GM19099 (cell line): ENCODE data around the gene CRBN.
A peak's percentile ranks its signal among the peaks of the same experiment; 100 is the strongest.

Source experiments
- POLR2A ChIP-seq: IDR thresholded peaks from 3 replicates; pipeline ENCODE4 v1.6.1; 2011; ENCODE audit warnings: low read depth; ENCODE audit not compliant: insufficient read length; ENCODE audit errors: extremely low read depth

The CRBN gene

DNA sequence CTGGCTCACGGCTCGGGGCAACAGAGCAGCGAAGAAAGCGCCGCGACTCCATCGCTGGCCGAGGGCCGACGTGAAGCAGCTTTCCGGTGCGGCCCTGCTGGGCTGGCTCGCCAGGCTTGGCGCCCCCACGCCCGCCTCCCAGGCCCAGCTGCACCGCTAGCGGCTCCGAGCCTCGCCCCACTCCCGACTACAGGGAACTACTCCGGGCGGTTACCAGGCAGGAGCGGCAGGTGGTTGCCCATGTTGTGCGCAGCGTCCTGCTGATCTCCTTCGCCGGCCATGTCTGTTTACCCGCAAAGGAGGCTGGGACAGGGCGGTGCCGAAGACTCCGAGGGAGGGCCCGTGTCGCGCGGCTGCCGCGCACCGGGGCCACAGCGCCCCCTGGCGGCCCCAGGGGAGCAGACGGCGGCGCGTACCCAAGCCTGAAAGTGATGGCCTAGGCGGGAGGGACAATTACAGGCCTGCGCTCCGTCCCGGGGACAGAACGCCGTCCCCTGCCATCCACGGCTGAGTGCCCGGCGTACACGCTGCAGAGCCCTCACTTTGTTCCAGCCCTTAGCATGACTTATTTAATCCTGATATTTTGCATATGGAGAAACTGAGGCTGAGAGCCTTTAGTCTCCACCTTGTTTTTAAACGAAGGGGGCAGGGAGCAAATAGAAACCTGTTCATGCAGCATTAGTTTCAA lies at the start of gene CRBN:
CRBN (minus strand) TSS at position 285 of the 688 bp plus-strand sequence; CDS start at position 281, 4 bp downstream.
- TF ChIP-seq POLR2A, result peak; percentile 84

DNA sequence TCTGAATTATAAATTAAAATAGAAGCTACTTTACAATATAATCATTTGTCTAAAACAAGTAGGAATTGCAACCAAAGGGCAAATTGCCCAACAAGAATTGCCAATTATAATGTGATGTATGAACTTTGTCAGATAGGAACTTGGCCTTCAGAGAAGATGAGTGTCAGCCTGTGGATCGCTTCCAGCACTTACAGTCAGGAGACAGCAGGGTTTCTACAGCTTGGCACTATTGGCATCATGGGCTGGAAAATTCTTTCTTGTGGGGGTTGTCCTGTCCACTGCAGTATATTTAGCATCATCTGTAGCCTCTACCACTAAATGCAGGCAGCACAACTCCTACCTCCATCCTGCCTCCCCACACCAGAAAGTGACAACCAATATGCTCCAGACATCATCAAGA lies 48.1 kb upstream of the CRBN start:
- no peak for TF ChIP-seq POLR2A

DNA sequence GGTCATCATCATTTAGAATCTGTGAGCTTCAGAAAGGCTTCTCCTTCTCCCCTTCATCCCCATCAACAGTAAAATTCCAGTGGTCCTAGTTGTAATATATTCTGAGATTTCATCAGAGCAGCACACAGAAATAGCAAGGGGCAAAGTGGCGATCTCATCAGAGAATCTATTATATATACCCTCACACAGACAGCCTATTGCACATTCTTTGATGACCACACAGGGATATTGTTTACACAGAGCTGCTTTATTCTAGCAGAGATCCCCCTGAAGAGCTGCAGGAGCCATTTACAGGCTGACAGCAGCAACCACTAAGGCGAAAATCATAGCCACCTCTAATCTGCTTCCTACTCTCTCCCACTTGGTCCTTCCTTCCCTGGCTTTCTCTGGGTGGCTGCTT lies 42.0 kb upstream of the CRBN start:
- no peak for TF ChIP-seq POLR2A

DNA sequence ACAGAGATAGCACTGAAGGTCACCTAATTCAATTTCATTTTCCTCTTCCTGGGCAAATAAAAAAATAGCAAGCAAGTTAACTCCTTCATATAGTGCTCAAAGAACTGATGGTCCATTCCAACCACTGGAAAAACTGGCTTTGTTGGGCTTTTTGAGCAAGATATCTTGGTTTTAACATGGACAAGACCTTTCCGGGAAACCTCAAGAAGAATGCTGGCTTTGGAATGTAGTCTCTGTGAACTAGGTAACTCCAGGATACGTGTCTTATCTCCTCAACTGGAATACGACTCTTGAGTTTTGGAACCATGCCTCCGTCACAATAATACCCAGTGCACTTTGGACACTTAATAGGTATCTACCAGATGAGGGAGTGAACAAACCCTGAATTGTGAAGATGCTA lies 36.9 kb upstream of the CRBN start:
- no peak for TF ChIP-seq POLR2A

DNA sequence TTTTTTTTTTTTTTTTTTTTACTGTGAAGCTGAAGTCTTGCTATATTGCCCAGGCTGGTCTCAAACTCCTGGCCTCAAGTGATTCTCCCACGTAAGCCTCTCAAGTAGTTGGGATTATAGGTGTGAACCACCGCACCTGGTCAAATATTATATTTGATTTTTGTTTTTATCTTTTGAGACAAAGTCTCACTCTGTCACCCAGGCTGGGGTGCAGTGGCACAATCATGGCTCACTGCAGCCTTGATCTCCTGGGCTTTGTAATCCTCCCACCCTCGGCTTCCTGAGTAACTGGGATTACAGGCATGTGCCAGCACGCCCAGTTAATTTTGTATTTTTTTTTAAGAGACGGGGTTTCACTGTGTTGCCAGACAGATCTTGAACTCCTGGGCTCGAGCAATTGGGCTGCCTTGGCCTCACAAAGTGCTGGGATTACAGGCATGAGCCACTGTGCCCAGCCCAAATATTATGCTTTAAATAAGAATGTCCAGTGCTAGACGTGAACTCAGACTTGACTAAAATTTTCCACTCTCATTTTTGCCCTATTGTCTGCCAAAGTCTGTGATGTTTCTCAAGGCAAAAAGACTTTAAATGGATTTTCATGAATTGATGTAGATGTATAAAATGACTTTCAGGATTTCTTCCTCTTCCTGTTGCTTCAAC lies 33.4 kb upstream of the CRBN start:
- no peak for TF ChIP-seq POLR2A

DNA sequence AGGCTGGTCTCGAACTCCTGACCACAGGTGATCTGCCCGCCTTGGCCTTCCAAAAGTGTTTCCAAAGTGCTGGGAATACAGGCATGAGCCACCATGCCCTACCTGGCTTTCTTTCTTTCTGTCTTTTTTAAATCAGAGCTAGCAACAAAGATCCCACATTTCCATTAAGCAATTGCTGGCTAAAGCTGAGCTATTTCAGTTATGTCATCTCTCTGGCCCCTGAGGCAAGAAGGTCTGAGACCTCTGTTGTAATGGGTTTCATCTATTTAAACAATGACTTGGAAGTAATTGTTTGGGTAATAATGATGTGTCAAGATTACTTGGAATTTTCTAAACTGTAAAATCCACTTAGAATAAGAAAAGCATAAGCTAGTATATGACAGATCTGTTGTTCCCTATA lies 30.2 kb upstream of the CRBN start:
- no peak for TF ChIP-seq POLR2A

DNA sequence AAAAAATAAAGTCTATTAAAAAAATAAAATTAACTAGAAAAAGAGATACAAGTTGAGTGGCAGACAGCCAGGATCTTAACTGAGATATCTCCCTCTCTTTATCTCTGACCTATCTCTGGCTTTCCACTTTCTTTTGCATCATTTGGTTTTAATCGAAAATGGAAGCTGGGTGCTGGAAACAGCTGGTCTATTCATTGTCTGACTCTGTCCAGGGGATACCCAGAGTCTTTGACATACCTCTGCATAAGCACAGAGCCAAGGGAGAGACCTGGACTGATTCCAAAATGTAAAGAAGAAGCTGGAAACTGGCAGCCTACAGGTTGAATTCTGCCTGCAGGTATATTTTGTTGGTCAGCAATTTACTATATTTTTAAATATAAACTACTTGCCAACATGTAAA lies 29.6 kb upstream of the CRBN start:
- no peak for TF ChIP-seq POLR2A

DNA sequence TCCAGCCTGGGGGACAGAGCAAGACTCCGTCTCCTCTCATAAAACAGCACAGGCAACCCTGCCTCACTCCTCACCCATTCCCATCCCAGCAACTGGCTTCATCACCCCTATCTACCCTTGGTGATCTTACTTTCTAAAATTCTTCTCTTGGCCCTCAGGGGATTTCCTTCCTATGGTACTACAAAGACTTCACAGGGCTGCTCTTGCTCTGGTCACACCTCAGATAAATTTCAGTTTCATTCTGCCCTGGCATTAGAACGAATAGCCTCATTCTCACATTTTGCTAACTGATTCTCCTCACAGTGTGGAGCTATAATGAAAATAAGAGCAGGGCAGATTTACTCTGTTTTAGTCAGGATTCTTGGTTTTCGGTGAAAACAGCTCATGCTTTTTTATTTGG lies 22.1 kb upstream of the CRBN start:
- no peak for TF ChIP-seq POLR2A

DNA sequence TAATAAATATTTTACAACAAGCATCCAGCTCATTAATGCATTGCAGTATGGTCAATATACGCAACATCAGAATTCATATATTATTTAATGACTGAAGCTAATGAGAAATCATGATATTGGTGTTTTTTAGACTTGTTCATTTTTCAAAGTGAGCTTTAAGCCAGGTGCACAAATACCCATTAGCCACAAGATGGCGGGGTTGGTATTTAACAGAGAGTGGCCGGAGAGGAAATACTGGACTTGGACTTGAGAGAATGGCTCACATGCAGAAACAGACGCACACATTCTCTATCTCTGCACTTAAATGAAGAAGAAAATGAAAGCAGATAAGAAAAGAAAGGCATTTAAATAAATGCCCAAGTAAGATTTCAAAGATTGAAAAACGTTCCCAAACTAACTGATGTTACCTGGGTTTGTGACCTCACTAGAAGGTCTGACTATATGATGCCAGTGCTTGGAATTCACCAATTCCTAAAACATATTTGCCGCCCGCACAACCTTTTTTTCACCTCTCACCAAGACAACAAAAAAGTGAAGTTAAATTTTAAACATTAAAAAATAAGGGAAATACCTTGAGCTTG lies 21.2 kb upstream of the CRBN start:
- no peak for TF ChIP-seq POLR2A

DNA sequence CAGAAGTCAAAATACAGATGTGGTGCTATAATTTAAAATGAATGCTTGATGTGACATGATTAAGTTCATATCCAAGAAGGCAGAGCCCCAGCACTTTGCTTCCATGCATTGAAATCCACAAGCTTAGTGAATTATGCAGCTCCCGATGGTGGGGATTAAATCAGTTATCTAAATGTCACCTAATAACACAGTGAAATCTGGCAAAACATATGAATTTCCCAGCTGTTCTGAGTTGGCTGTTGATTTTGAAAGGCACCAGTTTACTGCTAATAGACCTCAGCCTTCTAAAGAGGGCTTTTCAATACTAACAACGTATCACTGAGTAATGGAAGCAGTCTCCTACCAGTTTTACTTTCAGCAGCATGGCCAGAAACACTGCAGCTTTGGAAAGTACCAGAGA lies 19.8 kb upstream of the CRBN start:
- TF ChIP-seq POLR2A, result no peak

DNA sequence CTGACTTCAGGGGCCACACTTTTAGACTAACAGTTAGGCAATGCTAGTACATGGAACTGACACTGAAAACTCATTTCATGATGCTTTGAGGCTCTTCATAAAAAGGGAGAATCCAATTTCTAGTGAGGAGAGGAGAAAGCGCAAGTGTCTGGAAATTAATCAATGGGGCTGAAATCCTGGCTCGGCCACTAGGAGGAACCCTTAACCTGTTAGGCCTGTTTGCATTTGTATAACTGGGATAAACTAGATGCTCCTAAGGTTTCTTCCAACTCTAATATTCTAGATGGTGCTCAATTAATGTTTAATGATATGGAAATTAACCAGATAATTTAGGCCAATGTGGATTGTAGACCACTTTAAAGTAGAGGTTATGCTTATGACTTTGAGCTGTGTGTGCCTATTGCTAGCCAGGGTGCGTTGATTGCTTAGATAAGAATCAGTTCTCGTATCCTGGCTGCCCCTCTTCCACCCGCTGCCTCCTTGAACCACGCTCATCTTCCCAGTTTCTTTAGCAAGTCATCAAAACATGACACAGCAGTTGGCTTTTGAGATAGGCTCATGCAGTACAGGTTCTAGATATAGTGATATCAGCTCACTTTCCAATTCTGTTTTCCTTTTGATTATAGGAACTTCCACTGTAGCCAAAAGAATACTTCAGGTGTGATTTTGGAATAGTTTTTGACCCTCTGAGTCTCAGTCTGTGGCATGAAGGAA lies 16.8 kb upstream of the CRBN start:
- no peak for TF ChIP-seq POLR2A

DNA sequence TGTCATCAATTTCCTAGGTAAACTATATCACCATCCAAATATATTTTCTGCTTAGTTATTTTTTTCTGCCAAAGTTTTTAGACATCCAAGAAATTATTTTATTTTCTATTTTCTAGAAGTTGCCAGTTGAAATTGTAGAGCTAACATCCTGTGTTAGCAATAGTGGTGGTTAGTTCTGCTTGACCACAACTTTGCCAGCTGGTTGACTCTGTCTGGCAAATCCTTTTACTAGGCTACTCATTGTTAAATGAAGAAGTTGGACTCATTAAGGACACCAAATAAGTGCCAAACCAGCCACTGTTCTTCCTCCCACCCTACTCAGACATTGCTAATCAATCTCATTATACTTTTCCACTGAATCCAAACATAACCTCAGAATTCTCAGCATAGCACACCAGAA lies 15.4 kb upstream of the CRBN start:
- TF ChIP-seq POLR2A, result no peak

DNA sequence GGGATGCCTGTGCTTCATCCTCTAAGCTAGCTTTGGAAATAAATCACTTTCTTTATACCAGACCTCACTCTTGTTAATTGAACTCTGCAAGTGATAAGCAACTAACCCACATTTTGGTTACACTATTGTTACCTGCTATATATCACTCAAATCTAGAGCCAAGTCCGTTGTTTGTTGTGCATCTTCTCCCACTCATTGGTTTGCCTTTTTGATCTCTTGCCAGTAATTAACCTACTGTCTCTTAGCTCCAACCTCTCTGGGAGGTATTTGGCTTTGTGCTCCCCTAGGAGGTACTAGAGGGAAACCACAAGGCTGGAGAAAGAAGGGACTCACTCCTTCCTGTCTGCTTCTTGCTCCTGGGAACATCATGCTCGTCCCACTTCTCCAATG lies 12.8 kb upstream of the CRBN start:
- TF ChIP-seq POLR2A, result no peak

DNA sequence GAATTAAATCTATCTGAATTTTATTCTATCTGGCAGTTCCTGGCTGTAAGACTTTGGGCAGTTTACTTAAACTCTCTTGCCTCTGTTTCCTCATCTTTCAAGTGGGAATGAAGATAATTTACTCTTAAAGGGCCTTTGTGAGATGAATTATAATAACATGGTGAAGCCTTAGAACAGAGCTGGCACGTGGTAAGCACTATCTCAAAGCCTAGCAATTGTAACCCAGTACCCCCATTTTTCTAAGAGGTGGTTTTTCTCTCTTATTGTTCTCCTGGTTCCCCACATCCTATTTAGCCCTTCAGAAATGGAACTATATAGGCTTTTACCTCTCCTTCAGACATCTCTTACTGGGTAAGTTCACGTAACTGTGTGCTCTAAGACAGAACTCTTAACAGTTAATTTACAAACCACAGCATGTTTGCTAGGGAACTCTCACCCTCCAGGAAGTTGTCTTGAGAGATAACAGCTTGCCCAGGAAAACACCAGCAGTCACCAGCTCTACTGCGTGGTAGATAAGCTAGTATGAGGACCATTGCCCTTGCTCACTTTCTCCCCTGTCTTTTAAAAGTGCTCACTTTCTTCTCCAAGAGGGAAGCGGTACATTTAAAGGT lies 12.3 kb upstream of the CRBN start:
- TF ChIP-seq POLR2A, result no peak

DNA sequence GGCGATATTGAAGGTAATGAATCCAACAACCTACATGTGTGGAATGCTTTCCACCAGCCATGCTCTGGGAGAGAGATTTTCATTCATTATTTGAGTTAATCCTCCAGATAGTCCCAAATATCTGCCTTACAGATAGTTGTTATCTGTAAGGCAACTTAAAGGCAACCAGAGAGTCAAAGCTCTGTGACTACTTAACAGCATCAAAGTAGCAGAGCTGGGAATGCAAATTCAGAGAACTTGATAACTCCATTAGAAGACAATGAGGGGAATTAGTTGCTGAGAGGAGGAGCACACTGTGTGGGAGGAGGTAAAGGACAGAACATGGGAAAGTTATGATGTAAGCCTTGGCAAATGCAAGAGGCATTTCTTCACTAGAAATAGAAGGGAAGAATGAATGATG lies 10.5 kb upstream of the CRBN start:
- no peak for TF ChIP-seq POLR2A

DNA sequence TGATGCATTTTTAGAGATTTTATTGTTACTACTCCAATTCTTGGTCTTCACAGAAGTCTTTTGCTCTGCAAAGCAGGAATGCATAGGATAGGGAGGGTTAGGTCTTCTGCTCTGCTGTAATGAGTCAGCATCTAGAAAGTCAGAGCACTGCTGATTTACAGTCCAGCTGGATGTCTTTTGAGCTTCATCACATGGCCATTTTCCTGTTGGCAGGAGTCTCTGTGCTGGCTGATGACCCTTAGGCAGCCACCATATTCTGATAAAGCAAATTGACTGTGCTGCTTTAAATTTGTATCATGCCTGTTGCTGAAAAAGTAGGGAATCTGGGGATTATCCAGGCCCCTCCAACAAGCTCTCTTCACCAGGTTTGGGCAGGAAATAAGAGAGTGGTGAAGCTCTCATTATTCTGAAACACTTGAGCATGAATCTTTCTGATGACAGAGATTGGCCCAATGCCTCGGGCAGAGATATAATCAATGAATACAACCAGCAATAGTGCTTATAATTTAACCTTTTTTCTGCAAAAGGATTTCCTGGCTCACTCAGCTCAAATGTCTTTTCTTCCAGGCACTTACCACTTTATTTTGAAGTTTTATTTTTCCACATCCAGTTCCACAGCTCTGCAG lies 9.7 kb upstream of the CRBN start:
- no peak for TF ChIP-seq POLR2A

DNA sequence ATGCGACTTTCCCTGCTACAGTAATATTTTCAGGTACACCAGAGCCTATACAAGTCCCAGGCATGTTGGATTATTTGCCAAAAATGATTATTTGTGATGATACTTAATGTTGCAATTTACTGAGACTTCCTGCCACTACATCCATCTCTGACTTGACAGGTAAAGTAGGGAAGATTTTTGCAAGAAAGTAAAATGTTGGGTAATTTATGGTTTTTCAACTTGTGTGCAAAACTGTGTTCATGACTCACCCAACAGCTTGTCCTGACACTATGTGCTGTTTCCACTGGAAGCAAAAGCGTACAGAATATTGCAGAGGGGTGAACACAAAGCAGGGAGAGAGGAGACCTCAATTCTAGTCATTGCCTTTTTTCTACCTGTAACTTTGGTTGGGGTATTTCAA lies 5.4 kb upstream of the CRBN start:
- TF ChIP-seq POLR2A, result no peak
